RWPE1 (cell line): ENCODE results near the gene NPAS2.

Experiments used
- CTCF ChIA-PET: fragments of 350-600 bp; sonication (Branson Sonifier 250); formaldehyde crosslinking; extraction: SDS; loops from one replicate; lab custom pipeline; 2021; lab: Yijun Ruan, JAX
- POLR2A ChIA-PET: fragments of 400-600 bp; formaldehyde crosslinking; extraction: SDS; loops from one replicate; lab custom pipeline; 2020; ENCODE audit warnings: antibody characterized with exemption; ENCODE audit not compliant: low non-redundant PET; lab: Yijun Ruan, JAX
- DNase-seq: peaks from one replicate; pipeline ENCODE4 v3.0.0; 2012; ENCODE audit warnings: low spot score
- H3K27ac ChIP-seq: fragments of 450-650 bp; 2 replicates; pipeline ENCODE4 v1.5.1; 2017
- CTCF ChIP-seq: fragments of 450-650 bp; conservative IDR thresholded peaks from 2 replicates; pipeline ENCODE4 v1.5.1; 2017; ENCODE audit warnings: low read depth, mild to moderate bottlenecking

NPAS2 gene

GRCh38 chr2:101003278-101003775 is 183.4 kb downstream of the NPAS2 start:
- peak overlapping the region; percentile 83 for H3K27ac ChIP-seq
- TF ChIP-seq CTCF: no peak
- ChIA-PET CTCF (interaction anchor here (0.5 to 1.8 kb wide), 3 partner anchors 9 to 1298 kb away, joined by 3 to 7 read pairs (median 5); no protein-coding TSS in a partner anchor), POLR2A (interaction anchor here (0.5 to 0.6 kb wide), 2 partner anchors 45 to 138 kb away, joined by 4 to 8 read pairs; no protein-coding TSS in a partner anchor)
- DNase-seq: no peak

- POLR2A ChIA-PET: interaction anchor here (0.6 kb wide), 1 partner anchor 1503 kb away, joined by 7 read pairs; no protein-coding TSS in a partner anchor
- no peak for TF ChIP-seq CTCF
- peak overlapping the region; percentile 69 for H3K27ac ChIP-seq
- no peak for DNase-seq
- CTCF ChIA-PET: interaction anchor here (0.6 kb wide), 1 partner anchor 163 kb away, joined by 4 read pairs; no protein-coding TSS in a partner anchor
Observed at GRCh38 chr2:101004620-101005325, 184.8 kb downstream of the NPAS2 start.

DNA sequence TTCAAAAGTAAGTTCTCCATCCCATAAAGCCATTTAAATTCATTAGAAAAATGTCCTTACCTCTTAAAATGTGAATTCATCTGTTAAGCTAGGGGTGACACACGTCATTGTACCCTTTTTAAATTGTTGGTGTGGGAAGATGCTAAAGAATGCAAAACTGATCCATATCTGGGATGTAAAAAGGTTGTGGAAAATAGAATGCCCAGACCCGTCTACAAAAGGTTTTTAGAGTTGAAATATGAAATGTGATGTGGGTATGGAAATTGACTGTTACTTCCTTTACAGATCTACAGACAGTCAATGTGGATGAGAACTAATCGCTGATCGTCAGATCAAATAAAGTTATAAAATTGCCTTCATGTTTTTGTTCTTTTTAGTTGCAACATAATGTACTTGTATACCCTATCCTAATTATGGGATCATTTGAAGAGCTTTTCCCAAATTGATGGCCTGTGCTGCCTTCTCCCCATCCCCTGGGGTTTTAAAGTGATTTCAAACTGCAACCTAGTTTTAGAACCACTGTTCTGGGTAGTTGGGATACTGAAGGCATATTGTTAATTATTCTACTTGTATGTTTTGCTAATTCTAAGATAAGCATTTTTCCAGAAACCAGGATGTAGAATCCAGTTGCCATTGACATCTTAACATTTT is 186.3 kb downstream of the NPAS2 start:
- no peak for TF ChIP-seq CTCF
- ChIA-PET CTCF (interaction anchor here (0.6 kb wide), 1 partner anchor 245 kb away, joined by 3 read pairs; no protein-coding TSS in a partner anchor), POLR2A (no interaction called here)

DNA sequence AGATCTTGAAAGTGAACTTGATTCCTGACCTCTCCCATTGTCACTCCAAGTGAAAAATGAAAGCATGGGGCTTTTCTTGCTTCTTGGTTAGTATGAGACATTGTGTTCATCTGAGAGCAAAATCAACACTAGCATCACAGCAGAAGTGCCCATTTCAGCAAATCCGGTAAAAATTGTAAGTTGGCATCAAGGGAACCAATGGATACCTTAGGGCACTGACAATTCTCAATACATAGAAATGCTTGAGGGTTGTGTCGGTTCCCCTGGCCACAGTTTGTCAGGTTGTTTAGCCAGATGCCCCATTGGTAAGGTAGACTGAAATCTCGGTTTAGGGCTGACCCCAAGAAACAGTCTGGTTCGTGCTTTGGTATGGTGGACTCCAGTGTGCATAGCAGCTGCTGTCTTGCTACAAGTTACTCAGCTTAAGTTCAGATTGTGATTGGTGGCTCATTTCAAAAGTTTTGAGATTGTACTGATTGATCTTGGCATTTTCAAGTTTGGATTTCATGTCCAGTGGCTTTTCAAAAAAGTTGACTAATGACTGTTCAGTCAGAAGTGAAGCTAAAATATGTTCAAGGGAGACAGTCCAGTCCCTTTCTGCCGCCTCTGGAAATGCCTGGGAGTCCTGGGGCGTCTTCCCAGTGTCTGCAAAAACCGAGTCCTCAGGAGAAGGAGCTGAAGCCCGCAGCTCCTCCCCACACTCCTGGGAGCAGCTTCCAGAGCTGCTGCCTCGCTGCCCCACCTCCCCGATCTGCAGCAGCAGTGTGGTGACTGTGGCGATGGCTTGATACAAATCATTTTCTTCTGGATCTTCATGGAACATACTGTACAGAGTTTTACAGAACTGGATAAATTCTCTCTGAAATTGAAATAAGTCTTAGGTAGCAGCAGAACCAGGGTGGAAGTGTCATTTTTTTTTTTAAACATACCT is 187.7 kb downstream of the NPAS2 start:
- ChIA-PET POLR2A (interaction anchor here (0.5 kb wide), 1 partner anchor 277 kb away, joined by 3 read pairs; no protein-coding TSS in a partner anchor), CTCF (interaction anchor here (0.6 to 1.6 kb wide), 3 partner anchors 145 to 413 kb away, joined by 3 to 6 read pairs (median 5); no protein-coding TSS in a partner anchor)
- H3K27ac ChIP-seq: peak overlapping the region; percentile 68
- no peak for DNase-seq
- TF ChIP-seq CTCF: no peak

More for the DNA sequence above, 186.3 kb downstream of the NPAS2 start:
- DNase-seq: no peak
- H3K27ac ChIP-seq: no peak overlapping the region

GRCh38 chr2:101011152-101011551 is 191.2 kb downstream of the NPAS2 start:
- ChIA-PET POLR2A (no interaction called here), CTCF (interaction anchor here (0.6 to 2.6 kb wide), 2 partner anchors 142 to 208 kb away, joined by 8 to 12 read pairs; no protein-coding TSS in a partner anchor)

More at GRCh38 chr2:101011152-101011551, 191.2 kb downstream of the NPAS2 start:
- no peak for TF ChIP-seq CTCF
- peak overlapping the region; percentile 61 for H3K27ac ChIP-seq
- DNase-seq: no peak
